GM23248 (cell line): ENCODE measurements around the gene EME2. TPM values are rescaled to one million over a fixed set of nuclear protein-coding genes. Genes with fewer than 3 reads are reported as not detected.

ENCODE experiments used
- DNase-seq: peaks from one replicate; pipeline ENCODE4 v3.0.0-alpha.2; 2015
- H2AFZ ChIP-seq: fragments of 200-600 bp; sonication (generic); 2 replicates; pipeline ENCODE4 v1.6.1; 2016; ENCODE audit warnings: antibody characterized with exemption
- H3F3A ChIP-seq: fragments of 200-600 bp; sonication (generic); 2 replicates; pipeline ENCODE4 v1.6.1; 2016; ENCODE audit warnings: mild to moderate bottlenecking, antibody characterized with exemption, mixed run types; ENCODE audit not compliant: insufficient read depth
- H3K27ac ChIP-seq: fragments of 200-600 bp; sonication (generic); 2 replicates; pipeline ENCODE4 v1.5.1; 2016; ENCODE audit warnings: mild to moderate bottlenecking
- H3K27me3 ChIP-seq: fragments of 200-600 bp; sonication (generic); replicated peaks from 2 replicates; pipeline ENCODE4 v1.6.1; 2016; ENCODE audit warnings: mild to moderate bottlenecking; ENCODE audit not compliant: insufficient read depth
- H3K36me3 ChIP-seq: fragments of 200-600 bp; sonication (generic); 2 replicates; pipeline ENCODE4 v1.6.1; 2016; ENCODE audit warnings: low read depth, mild to moderate bottlenecking
- H3K4me1 ChIP-seq: fragments of 200-600 bp; sonication (generic); 2 replicates; pipeline ENCODE4 v1.6.1; 2016; ENCODE audit warnings: mild to moderate bottlenecking; ENCODE audit not compliant: insufficient read depth
- H3K4me2 ChIP-seq: fragments of 200-600 bp; sonication (generic); one replicate; pipeline ENCODE4 v1.6.1; 2016; ENCODE audit warnings: mild to moderate bottlenecking; ENCODE audit not compliant: unreplicated experiment
- H3K4me3 ChIP-seq: fragments of 200-600 bp; sonication (generic); 2 replicates; pipeline ENCODE4 v1.5.1; 2016; ENCODE audit warnings: mild to moderate bottlenecking
- H3K79me2 ChIP-seq: fragments of 200-600 bp; sonication (generic); 2 replicates; pipeline ENCODE4 v1.6.1; 2016; ENCODE audit warnings: mild to moderate bottlenecking; ENCODE audit not compliant: insufficient read depth
- H3K9ac ChIP-seq: fragments of 200-600 bp; sonication (generic); 2 replicates; pipeline ENCODE4 v1.6.1; 2016; ENCODE audit warnings: mild to moderate bottlenecking
- H3K9me2 ChIP-seq: fragments of 200-600 bp; sonication (generic); 2 replicates; pipeline ENCODE4 v1.6.1; 2016; ENCODE audit warnings: mixed run types, mild to moderate bottlenecking, moderate library complexity; ENCODE audit not compliant: insufficient read depth
- H3K9me3 ChIP-seq: fragments of 200-600 bp; sonication (generic); one replicate; pipeline ENCODE4 v1.6.1; 2017; ENCODE audit warnings: low read depth
- H4K20me1 ChIP-seq: fragments of 200-600 bp; sonication (generic); 2 replicates; pipeline ENCODE4 v1.6.0; 2016; ENCODE audit not compliant: insufficient read depth
- EZH2 ChIP-seq: fragments of 200-600 bp; sonication (generic); IDR thresholded peaks from 2 replicates; pipeline ENCODE4 v1.6.1; 2018; ENCODE audit warnings: antibody characterized with exemption, mild to moderate bottlenecking; ENCODE audit not compliant: insufficient read depth, poor library complexity, severe bottlenecking
- EZH2phosphoT487 ChIP-seq: fragments of 200-600 bp; sonication (generic); IDR thresholded peaks from 2 replicates; pipeline ENCODE4 v1.6.1; 2018; ENCODE audit warnings: antibody characterized with exemption, moderate library complexity, mild to moderate bottlenecking, low read depth; ENCODE audit not compliant: insufficient read depth
- WGBS, 2 experiments: methylation state at CpG; one replicate each; pipeline ENCODE4 v1.1.6; 2015 to 2017; ENCODE audit warnings: low lambda C conversion rate in 2 of 2, low coverage in 1 of 2; ENCODE audit errors: missing lambda C conversion rate in 2 of 2; 5-methylcytosine and 5-hydroxymethylcytosine counted together
- in situ Hi-C: fragments of 300-500 bp; cut with MboI; formaldehyde crosslinking; loops from 2 replicates; pipeline ENCODE4 v1.15.0; 2020
- polyA plus RNA-seq: library from polyadenylated mRNA; unstranded; fragments of >200 nt; fragmentation: Nextera tagmentation; extraction: Ambion mirVana; gene quantifications from 2 replicates; pipeline ENCODE4 v1.2.1, GENCODE V29; 2016
- total RNA-seq: library from RNA; depleted of rRNA; stranded (reverse); fragments of >200 nt; shearing (Covaris generic); gene quantifications from 2 replicates; pipeline ENCODE4 v1.2.3, GENCODE V29; 2014

EME2 gene
- total and polyA plus RNA-seq, 2 experiments from 2014 or later, result 3.1 to 9.3 TPM

- TF ChIP-seq EZH2, result no peak
- no peak for TF ChIP-seq EZH2phosphoT487
- Histone ChIP-seq H4K20me1 (no peaks in the 10 kb centered on the region), H3K36me3 (no peaks in the 10 kb centered on the region; the same call in 1 of the 2 replicates), H3K9me2 (no peaks in the 10 kb centered on the region), H3K27me3 (no peaks in the 10 kb centered on the region), H3K4me2 (no peak overlapping the region), H3K4me3 (no peak overlapping the region), H3K27ac (no peak overlapping the region), H3K9me3 (no peaks in the 10 kb centered on the region), H3K9ac (no peak overlapping the region), H3K4me1 (no peaks in the 10 kb centered on the region), H3K79me2 (no peaks in the 10 kb centered on the region), H2AFZ (no peak overlapping the region), H3F3A (peaks cover 7% of the 10 kb centered on the region)
- no peak for DNase-seq
- in situ Hi-C loops, result no loop called here
- 91 to 92% methylated on average over 35 to 40 of the region's 40 CpGs for WGBS, 2 experiments
Measured at GRCh38 chr16:1816396-1817275, 44.0 kb downstream of the EME2 start.

GRCh38 chr16:1817276-1817589, 44.6 kb downstream of the EME2 start:
- Histone ChIP-seq H2AFZ (no peak overlapping the region), H3K79me2 (no peaks in the 10 kb centered on the region), H3K36me3 (no peaks in the 10 kb centered on the region; the same call in 1 of the 2 replicates), H3K27ac (no peak overlapping the region), H3K9me3 (no peaks in the 10 kb centered on the region), H4K20me1 (no peaks in the 10 kb centered on the region), H3K4me3 (no peak overlapping the region), H3K4me2 (no peak overlapping the region), H3K9me2 (no peaks in the 10 kb centered on the region), H3K9ac (no peak overlapping the region), H3K27me3 (no peaks in the 10 kb centered on the region), H3K4me1 (no peaks in the 10 kb centered on the region), H3F3A (peaks cover 7% of the 10 kb centered on the region)
- WGBS, 2 experiments, result 79 to 88% methylated on average over 9 of the region's 9 CpGs
- no peak for DNase-seq
- in situ Hi-C loops, result no loop called here
- TF ChIP-seq EZH2 (no peak), EZH2phosphoT487 (no peak)

- H3K9me2 ChIP-seq, result no peaks in the 10 kb centered on the region
- H3K36me3 ChIP-seq, result no peaks in the 10 kb centered on the region; the same call in 1 of the 2 replicates
- in situ Hi-C loops, result no loop called here
- 89 to 92% methylated on average over 17 of the region's 17 CpGs for WGBS, 2 experiments
- H2AFZ ChIP-seq, result no peak overlapping the region
- H3K79me2 ChIP-seq, result no peaks in the 10 kb centered on the region
- no peak overlapping the region for H3K9ac ChIP-seq
- H3K4me1 ChIP-seq, result no peaks in the 10 kb centered on the region
- H3K4me3 ChIP-seq, result no peak overlapping the region
- no peaks in the 10 kb centered on the region for H3K9me3 ChIP-seq
- no peaks in the 10 kb centered on the region for H4K20me1 ChIP-seq
- no peaks in the 10 kb centered on the region for H3K27me3 ChIP-seq
- H3F3A ChIP-seq, result peaks cover 7% of the 10 kb centered on the region
- no peak for DNase-seq
- TF ChIP-seq EZH2 (no peak), EZH2phosphoT487 (no peak)
- no peak overlapping the region for H3K27ac ChIP-seq
- no peak overlapping the region for H3K4me2 ChIP-seq
Measured at GRCh38 chr16:1817716-1818115, 45.1 kb downstream of the EME2 start.

- H2AFZ ChIP-seq, result no peak overlapping the region
- no peaks in the 10 kb centered on the region for H3K4me1 ChIP-seq
- H3K4me2 ChIP-seq, result no peak overlapping the region
- H3K9ac ChIP-seq, result no peak overlapping the region
- H3K36me3 ChIP-seq, result no peaks in the 10 kb centered on the region; the same call in 1 of the 2 replicates
- no peak overlapping the region for H3K27ac ChIP-seq
- no peak for DNase-seq
- H3K4me3 ChIP-seq, result no peak overlapping the region
- in situ Hi-C loops, result no loop called here
- peaks cover 6% of the 10 kb centered on the region for H3F3A ChIP-seq
- WGBS, 2 experiments, result 91 to 97% methylated on average over 22 to 25 of the region's 27 CpGs
- no peaks in the 10 kb centered on the region for H3K27me3 ChIP-seq
- no peaks in the 10 kb centered on the region for H3K9me3 ChIP-seq
- H3K9me2 ChIP-seq, result no peaks in the 10 kb centered on the region
- TF ChIP-seq EZH2phosphoT487 (no peak), EZH2 (no peak)
- 0 out of 2 replicates have a peak, but pooled peaks cover under 1% of the 10 kb centered on the region for H3K79me2 ChIP-seq
- H4K20me1 ChIP-seq, result no peaks in the 10 kb centered on the region
Measured at GRCh38 chr16:1818204-1818872, 45.7 kb downstream of the EME2 start.
